GM13976 (cell line): ENCODE results near the gene ZCCHC9.
"Not testable (repeated sequence)": the region's sequence is repeated elsewhere in the genome, so short reads cannot be mapped to it uniquely, and the experiment has no call there.

ENCODE experiments used
- DNase-seq: peaks from one replicate; pipeline ENCODE4 v3.0.0; 2012; ENCODE audit warnings: low spot score
- in situ Hi-C: fragments of 300-500 bp; cut with MboI; formaldehyde crosslinking; loops from one replicate; pipeline ENCODE4 v1.12.0; 2022; ENCODE audit warnings: low sequenced_read_pairs, mixed read lengths, inconsistent platforms; ENCODE audit not compliant: unreplicated experiment
- TF ChIP-seq, protein P1 (sequence below): IDR thresholded peaks from 2 replicates; pipeline ENCODE4 v1.5.1; 2012; ENCODE audit warnings: borderline replicate concordance, mild to moderate bottlenecking; ENCODE audit not compliant: insufficient read depth; ENCODE audit errors: extremely low read depth, missing control alignments, control extremely low read depth

The ZCCHC9 gene

DNA sequence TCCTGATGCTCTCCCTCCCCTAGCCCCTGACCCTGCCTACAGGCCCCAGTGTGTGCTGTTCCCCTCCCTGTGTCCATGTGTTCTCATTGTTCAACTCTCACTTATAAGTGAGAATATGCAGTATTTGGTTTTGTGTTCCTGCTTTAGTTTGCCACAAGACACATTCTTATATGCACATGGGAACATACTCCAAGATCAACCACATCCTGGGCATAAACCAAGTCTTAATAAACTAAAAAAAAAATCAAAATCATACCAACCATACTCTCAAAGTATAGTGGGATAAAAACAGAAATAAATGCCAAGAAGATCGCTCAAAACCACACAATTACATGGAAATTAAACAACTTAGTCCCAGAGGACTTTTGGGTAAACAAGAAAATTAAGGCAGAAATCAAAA, 11.2 kb upstream of the ZCCHC9 start:
- in situ Hi-C loops = no loop called here
- TF ChIP-seq, protein P1, sequence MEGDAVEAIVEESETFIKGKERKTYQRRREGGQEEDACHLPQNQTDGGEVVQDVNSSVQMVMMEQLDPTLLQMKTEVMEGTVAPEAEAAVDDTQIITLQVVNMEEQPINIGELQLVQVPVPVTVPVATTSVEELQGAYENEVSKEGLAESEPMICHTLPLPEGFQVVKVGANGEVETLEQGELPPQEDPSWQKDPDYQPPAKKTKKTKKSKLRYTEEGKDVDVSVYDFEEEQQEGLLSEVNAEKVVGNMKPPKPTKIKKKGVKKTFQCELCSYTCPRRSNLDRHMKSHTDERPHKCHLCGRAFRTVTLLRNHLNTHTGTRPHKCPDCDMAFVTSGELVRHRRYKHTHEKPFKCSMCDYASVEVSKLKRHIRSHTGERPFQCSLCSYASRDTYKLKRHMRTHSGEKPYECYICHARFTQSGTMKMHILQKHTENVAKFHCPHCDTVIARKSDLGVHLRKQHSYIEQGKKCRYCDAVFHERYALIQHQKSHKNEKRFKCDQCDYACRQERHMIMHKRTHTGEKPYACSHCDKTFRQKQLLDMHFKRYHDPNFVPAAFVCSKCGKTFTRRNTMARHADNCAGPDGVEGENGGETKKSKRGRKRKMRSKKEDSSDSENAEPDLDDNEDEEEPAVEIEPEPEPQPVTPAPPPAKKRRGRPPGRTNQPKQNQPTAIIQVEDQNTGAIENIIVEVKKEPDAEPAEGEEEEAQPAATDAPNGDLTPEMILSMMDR = no peak
- no peak for DNase-seq

GRCh38 chr5:81292130-81292529, 9.3 kb upstream of the ZCCHC9 start:
- no peak for DNase-seq
- in situ Hi-C loops = no loop called here
- TF ChIP-seq, protein P1 = no peak

DNA sequence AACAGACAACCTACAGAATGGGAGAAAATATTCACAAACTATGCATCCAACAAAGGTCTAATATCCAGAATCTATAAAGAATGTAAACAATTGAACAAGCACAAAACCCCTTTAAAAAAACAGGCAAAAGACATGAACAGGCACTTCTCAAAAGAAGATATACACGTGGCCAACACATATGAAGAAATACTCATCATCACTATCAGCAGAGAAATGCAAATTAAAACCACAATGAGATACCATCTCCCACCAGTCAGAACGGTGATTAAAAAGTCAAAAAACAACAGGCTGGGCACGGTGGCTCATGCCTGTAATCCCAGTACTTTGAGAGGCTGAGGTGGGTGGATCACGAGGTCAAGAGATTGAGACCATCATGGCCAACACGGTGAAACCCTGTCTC, 7.4 kb upstream of the ZCCHC9 start:
- DNase-seq, in situ Hi-C loops: not testable (repeated sequence)

GRCh38 chr5:81297531-81297930, 3.9 kb upstream of the ZCCHC9 start:
- DNase-seq = no peak
- TF ChIP-seq, protein P1 = no peak
- in situ Hi-C loops = no loop called here

DNA sequence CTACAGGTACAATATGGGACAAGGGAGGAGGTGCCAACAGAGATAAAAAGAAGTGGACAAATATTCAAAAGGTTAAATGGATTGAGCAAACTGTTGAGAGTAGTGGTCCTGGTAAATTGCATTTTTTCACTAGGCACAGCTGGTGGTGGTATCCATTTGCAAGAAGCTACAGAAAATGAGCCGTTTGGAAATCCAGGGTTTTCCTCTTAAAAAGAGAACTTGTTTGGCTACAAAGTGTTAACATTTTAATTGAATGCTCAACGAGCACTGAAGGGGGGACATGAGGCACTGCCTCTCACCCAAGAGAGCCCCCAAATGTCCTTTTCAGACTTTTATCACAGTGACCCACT, 491 bp upstream of the ZCCHC9 start:
- DNase-seq = no peak
- in situ Hi-C loops = no loop called here
- TF ChIP-seq, protein P1 = no peak

GRCh38 chr5:81302596-81302995, 1.2 kb downstream of the ZCCHC9 start:
- in situ Hi-C loops = no loop called here
- TF ChIP-seq, protein P1 = no peak
- DNase-seq = no peak

- TF ChIP-seq, protein P1 = no peak
- no peak for DNase-seq
- in situ Hi-C loops = no loop called here
These were observed 2.2 kb downstream of the ZCCHC9 start for GRCh38 chr5:81303563-81303962.

DNA sequence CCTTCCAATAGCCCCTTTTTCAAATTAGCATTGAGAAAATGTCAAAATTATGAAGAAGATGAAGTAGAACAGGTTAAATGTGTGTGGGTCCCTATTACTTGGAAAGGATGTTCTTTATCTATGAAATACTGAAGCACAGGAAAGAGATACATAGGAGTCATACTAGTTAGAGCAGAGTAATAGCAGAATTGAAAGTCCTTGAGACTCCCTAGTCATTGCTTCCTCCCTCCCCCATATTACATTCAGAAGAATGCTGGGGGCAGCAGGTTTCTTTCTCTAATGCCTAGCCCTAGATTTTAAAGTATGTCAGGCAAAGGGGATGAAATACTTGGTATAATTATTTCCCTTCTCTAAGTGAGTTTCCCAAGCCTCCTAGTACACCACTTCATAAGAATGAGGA, 4.4 kb downstream of the ZCCHC9 start:
- DNase-seq = peak; percentile 18
- in situ Hi-C loops = no loop called here
- TF ChIP-seq, protein P1 = no peak
